ENCODE results near the gene ZNF763.
"Not testable (repeated sequence)": the region's sequence is repeated elsewhere in the genome, so short reads cannot be mapped to it uniquely, and the experiment has no call there.

Gene ZNF763

GRCh38 chr19:11964858-11965645 is at the start of gene ZNF763:
Gene ZNF763 (plus strand): TSS chr19:11965040. CDS start chr19:11965209, 169 bp downstream.
- DNase-seq, result no peak

- no peak for DNase-seq
Observed at GRCh38 chr19:11921852-11922495, 42.9 kb upstream of the ZNF763 start.

GRCh38 chr19:11924886-11925650 is 39.8 kb upstream of the ZNF763 start, which contains the start of gene ZNF700:
Gene ZNF700 (plus strand): TSS chr19:11925107. CDS start chr19:11925211, 104 bp downstream.
- DNase-seq, result peak; percentile 56

- not testable (repeated sequence) for DNase-seq
Observed at GRCh38 chr19:11925651-11926187, 39.1 kb upstream of the ZNF763 start.

GRCh38 chr19:11927227-11927626 is 37.6 kb upstream of the ZNF763 start:
- no peak for DNase-seq

- no peak for DNase-seq
Observed at GRCh38 chr19:11931051-11931450, 33.8 kb upstream of the ZNF763 start.

- DNase-seq, result no peak
Observed at GRCh38 chr19:11931513-11931912, 33.3 kb upstream of the ZNF763 start.

- not testable (repeated sequence) for DNase-seq
Observed at GRCh38 chr19:11935829-11936228, 29.0 kb upstream of the ZNF763 start.

GRCh38 chr19:11938383-11938782 is 26.5 kb upstream of the ZNF763 start:
- DNase-seq, result not testable (repeated sequence)

GRCh38 chr19:11941361-11941887 is 23.4 kb upstream of the ZNF763 start:
- DNase-seq, result not testable (repeated sequence)

GRCh38 chr19:11942008-11942842 is 22.6 kb upstream of the ZNF763 start:
- DNase-seq, result no peak

- DNase-seq, result no peak
Observed at GRCh38 chr19:11942843-11943108, 22.1 kb upstream of the ZNF763 start.

GRCh38 chr19:11944656-11945055 is 20.2 kb upstream of the ZNF763 start:
- DNase-seq, result no peak

- no peak for DNase-seq
Observed at GRCh38 chr19:11948646-11949045, 16.2 kb upstream of the ZNF763 start.

GRCh38 chr19:11949201-11949600 is 15.6 kb upstream of the ZNF763 start:
- no peak for DNase-seq

- not testable (repeated sequence) for DNase-seq
Observed at GRCh38 chr19:11949614-11950080, 15.2 kb upstream of the ZNF763 start.

- no peak for DNase-seq
Observed at GRCh38 chr19:11950312-11950711, 14.5 kb upstream of the ZNF763 start.

- no peak for DNase-seq
Observed at GRCh38 chr19:11963566-11964355, 1.1 kb upstream of the ZNF763 start.

GRCh38 chr19:11964496-11964857 is 363 bp upstream of the ZNF763 start:
- no peak for DNase-seq

- no peak for DNase-seq
Observed at GRCh38 chr19:11970174-11970573, 5.3 kb downstream of the ZNF763 start.

GRCh38 chr19:11971041-11971440 is 6.2 kb downstream of the ZNF763 start:
- no peak for DNase-seq
